Ramos (cell line): ENCODE data around the gene AQP5.

Experiments
- in situ Hi-C: fragments of 300-500 bp; cut with MboI; formaldehyde crosslinking; loops from one replicate; pipeline ENCODE4 v1.14.3; 2022; ENCODE audit warnings: low sequenced_read_pairs; ENCODE audit not compliant: unreplicated experiment

Gene AQP5

GRCh38 chr12:49930515-49931288, 31.0 kb upstream of the AQP5 start:
- in situ Hi-C loops: no loop called here

- in situ Hi-C loops: no loop called here
These were observed 29.6 kb upstream of the AQP5 start for GRCh38 chr12:49932023-49932422.

- in situ Hi-C loops: no loop called here
These were observed 29.0 kb upstream of the AQP5 start for GRCh38 chr12:49932533-49933130.

- in situ Hi-C loops: no loop called here
These were observed 27.9 kb upstream of the AQP5 start for GRCh38 chr12:49933796-49934195.

GRCh38 chr12:49934505-49934904, 27.2 kb upstream of the AQP5 start:
- in situ Hi-C loops: no loop called here

GRCh38 chr12:49936925-49937324, 24.7 kb upstream of the AQP5 start:
- in situ Hi-C loops: no loop called here

GRCh38 chr12:49937639-49938300, 23.9 kb upstream of the AQP5 start:
- in situ Hi-C loops: no loop called here

GRCh38 chr12:49939307-49939706, 22.4 kb upstream of the AQP5 start:
- in situ Hi-C loops: no loop called here

GRCh38 chr12:49939707-49940106, 22.0 kb upstream of the AQP5 start:
- in situ Hi-C loops: no loop called here

GRCh38 chr12:49941556-49942511, 19.8 kb upstream of the AQP5 start:
- in situ Hi-C loops: no loop called here

GRCh38 chr12:49942512-49942893, 19.2 kb upstream of the AQP5 start:
- in situ Hi-C loops: no loop called here

- in situ Hi-C loops: no loop called here
These were observed 18.6 kb upstream of the AQP5 start for GRCh38 chr12:49942921-49943624.

GRCh38 chr12:49943625-49943960, 18.1 kb upstream of the AQP5 start:
- in situ Hi-C loops: no loop called here

- in situ Hi-C loops: no loop called here
These were observed 17.6 kb upstream of the AQP5 start for GRCh38 chr12:49944046-49944445.

GRCh38 chr12:49944718-49945117, 17.0 kb upstream of the AQP5 start:
- in situ Hi-C loops: no loop called here

GRCh38 chr12:49945394-49946080, 16.1 kb upstream of the AQP5 start:
- in situ Hi-C loops: no loop called here

- in situ Hi-C loops: no loop called here
These were observed 15.6 kb upstream of the AQP5 start for GRCh38 chr12:49946086-49946485.

- in situ Hi-C loops: no loop called here
These were observed 15.2 kb upstream of the AQP5 start for GRCh38 chr12:49946497-49946896.

- in situ Hi-C loops: no loop called here
These were observed 14.0 kb upstream of the AQP5 start for GRCh38 chr12:49947593-49948226.
